ENCODE data around the gene FILIP1L.

Gene FILIP1L

DNA sequence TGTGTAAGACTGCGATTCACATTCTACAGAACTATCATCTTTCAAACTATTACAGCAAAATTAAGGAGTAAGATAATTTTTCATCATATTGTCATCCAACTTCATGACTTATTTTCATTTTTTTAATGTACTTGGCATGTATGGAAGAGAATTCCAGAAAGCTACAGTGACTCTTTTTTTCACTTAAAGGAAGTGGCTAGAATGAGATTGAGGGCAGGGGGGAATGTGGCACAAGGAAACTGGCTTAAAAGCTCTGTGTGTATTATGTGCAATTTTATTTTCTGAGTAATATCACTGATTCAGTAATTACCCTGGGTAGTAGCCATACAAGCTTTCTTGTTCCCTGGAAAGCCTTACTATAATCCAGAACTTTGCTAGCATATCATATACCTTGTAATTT, 94.6 kb downstream of the FILIP1L start:
- DNase-seq (no peak), ATAC-seq (ENCODE audit: insufficient read depth, low read depth) (no peak)
- Histone ChIP-seq H3K79me2 (ENCODE audit: insufficient read depth, low read length) (no peaks in the 10 kb centered on the region), H3K9ac (ENCODE audit: low read depth, low read length) (no peak overlapping the region), H3K27ac (ENCODE audit: low read length) (no peak overlapping the region), H3K4me1 (ENCODE audit: insufficient read depth, low read length) (no peaks in the 10 kb centered on the region), H2AFZ (ENCODE audit: low read depth, low read length) (no peak overlapping the region), H3K9me3 (ENCODE audit: insufficient read depth, low read length, severe bottlenecking) (no peaks in the 10 kb centered on the region), H3K27me3 (ENCODE audit: insufficient read depth, low read length, poor library complexity) (no peaks in the 10 kb centered on the region), H3K36me3 (ENCODE audit: insufficient read depth, low read length) (no peaks in the 10 kb centered on the region), H4K20me1 (ENCODE audit: insufficient read depth, low read length) (no peaks in the 10 kb centered on the region), H3K4me2 (ENCODE audit: insufficient read depth, low read length) (no peak overlapping the region), H3K4me3 (ENCODE audit: low read depth in 1 of 2, low read length in 2 of 2) (no peak overlapping the region)
- TF ChIP-seq, protein P1, sequence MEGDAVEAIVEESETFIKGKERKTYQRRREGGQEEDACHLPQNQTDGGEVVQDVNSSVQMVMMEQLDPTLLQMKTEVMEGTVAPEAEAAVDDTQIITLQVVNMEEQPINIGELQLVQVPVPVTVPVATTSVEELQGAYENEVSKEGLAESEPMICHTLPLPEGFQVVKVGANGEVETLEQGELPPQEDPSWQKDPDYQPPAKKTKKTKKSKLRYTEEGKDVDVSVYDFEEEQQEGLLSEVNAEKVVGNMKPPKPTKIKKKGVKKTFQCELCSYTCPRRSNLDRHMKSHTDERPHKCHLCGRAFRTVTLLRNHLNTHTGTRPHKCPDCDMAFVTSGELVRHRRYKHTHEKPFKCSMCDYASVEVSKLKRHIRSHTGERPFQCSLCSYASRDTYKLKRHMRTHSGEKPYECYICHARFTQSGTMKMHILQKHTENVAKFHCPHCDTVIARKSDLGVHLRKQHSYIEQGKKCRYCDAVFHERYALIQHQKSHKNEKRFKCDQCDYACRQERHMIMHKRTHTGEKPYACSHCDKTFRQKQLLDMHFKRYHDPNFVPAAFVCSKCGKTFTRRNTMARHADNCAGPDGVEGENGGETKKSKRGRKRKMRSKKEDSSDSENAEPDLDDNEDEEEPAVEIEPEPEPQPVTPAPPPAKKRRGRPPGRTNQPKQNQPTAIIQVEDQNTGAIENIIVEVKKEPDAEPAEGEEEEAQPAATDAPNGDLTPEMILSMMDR (IDR thresholded peaks at IDR 0.05; ENCODE audit: borderline replicate concordance, extremely low read depth, low read length, poor library complexity, severe bottlenecking) = no peak
- TF ChIP-seq EZH2 (IDR thresholded peaks at IDR 0.05; ENCODE audit: borderline replicate concordance, low read depth, low read length, severe bottlenecking) = no peak

DNA sequence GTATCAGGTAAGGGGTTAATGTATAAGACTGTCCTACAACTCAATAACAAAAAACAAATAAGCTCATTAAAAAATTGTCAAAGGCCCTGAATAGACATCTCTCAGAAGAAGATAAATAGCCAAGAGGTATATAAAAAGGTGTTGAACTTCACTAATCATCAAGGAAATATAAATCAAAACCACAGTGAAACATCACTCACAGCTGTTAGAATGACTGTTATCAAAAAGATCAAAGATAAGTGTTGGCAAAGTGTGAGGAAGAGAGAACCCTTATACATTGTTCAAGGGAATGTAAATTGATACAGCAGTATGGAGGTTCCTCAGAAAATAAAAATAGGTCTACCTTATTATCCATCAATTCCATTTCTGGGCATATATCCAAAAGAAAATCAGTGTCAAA, 95.5 kb downstream of the FILIP1L start:
- Histone ChIP-seq H3K9me3 (ENCODE audit: insufficient read depth, low read length, severe bottlenecking) (no peaks in the 10 kb centered on the region), H3K27ac (ENCODE audit: low read length) (no peak overlapping the region), H3K4me2 (ENCODE audit: insufficient read depth, low read length) (no peak overlapping the region), H3K27me3 (ENCODE audit: insufficient read depth, low read length, poor library complexity) (no peaks in the 10 kb centered on the region), H2AFZ (ENCODE audit: low read depth, low read length) (no peak overlapping the region), H3K79me2 (ENCODE audit: insufficient read depth, low read length) (no peaks in the 10 kb centered on the region), H3K9ac (ENCODE audit: low read depth, low read length) (no peak overlapping the region), H4K20me1 (ENCODE audit: insufficient read depth, low read length) (no peaks in the 10 kb centered on the region), H3K4me3 (ENCODE audit: low read depth in 1 of 2, low read length in 2 of 2) (no peak overlapping the region), H3K4me1 (ENCODE audit: insufficient read depth, low read length) (no peaks in the 10 kb centered on the region), H3K36me3 (ENCODE audit: insufficient read depth, low read length) (no peaks in the 10 kb centered on the region)
- ATAC-seq (ENCODE audit: insufficient read depth, low read depth) = no peak
- TF ChIP-seq, protein P1 (IDR thresholded peaks at IDR 0.05; ENCODE audit: borderline replicate concordance, extremely low read depth, low read length, poor library complexity, severe bottlenecking) = no peak
- no peak for TF ChIP-seq EZH2 (IDR thresholded peaks at IDR 0.05; ENCODE audit: borderline replicate concordance, low read depth, low read length, severe bottlenecking)
- no peak for DNase-seq

DNA sequence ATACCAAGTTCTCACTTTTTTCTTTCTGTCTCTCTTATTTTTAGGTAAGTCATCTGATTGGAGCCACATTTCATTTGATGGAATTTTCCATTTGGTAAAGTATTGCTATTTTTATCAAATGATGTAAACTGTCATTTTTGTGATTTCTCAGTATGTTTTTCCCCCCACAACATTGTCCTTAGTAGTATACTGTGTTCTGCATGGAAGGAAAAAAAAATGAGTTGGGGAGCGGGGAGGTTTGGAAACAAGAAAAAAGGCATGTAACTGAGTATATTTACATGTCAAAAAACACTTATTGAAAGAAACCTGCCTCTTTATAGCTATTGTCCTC, 104.2 kb downstream of the FILIP1L start:
- DNase-seq = no peak
- Histone ChIP-seq H3K27me3 (ENCODE audit: insufficient read depth, low read length, poor library complexity) (no peaks in the 10 kb centered on the region), H3K4me1 (ENCODE audit: insufficient read depth, low read length) (no peaks in the 10 kb centered on the region), H3K36me3 (ENCODE audit: insufficient read depth, low read length) (no peaks in the 10 kb centered on the region), H3K9ac (ENCODE audit: low read depth, low read length) (no peak overlapping the region), H3K27ac (ENCODE audit: low read length) (no peak overlapping the region), H3K4me2 (ENCODE audit: insufficient read depth, low read length) (no peak overlapping the region), H3K79me2 (ENCODE audit: insufficient read depth, low read length) (no peaks in the 10 kb centered on the region), H3K9me3 (ENCODE audit: insufficient read depth, low read length, severe bottlenecking) (no peaks in the 10 kb centered on the region), H3K4me3 (ENCODE audit: low read depth in 1 of 2, low read length in 2 of 2) (no peak overlapping the region), H4K20me1 (ENCODE audit: insufficient read depth, low read length) (no peaks in the 10 kb centered on the region), H2AFZ (ENCODE audit: low read depth, low read length) (no peak overlapping the region)
- no peak for TF ChIP-seq EZH2 (IDR thresholded peaks at IDR 0.05; ENCODE audit: borderline replicate concordance, low read depth, low read length, severe bottlenecking)
- TF ChIP-seq, protein P1 (IDR thresholded peaks at IDR 0.05; ENCODE audit: borderline replicate concordance, extremely low read depth, low read length, poor library complexity, severe bottlenecking) = no peak
- ATAC-seq (ENCODE audit: insufficient read depth, low read depth) = no peak
